ENCODE results near the gene SPAM1.

The SPAM1 gene

GRCh38 chr7:123924941-123925340 is at the start of gene SPAM1:
Gene SPAM1 (plus strand): TSS chr7:123925241. CDS start chr7:123953571, 28,330 bp downstream.
- no peak for TF ChIP-seq EP300 (IDR thresholded peaks at IDR 0.05; ENCODE audit: borderline replicate concordance)
- TF ChIP-seq USF1 (IDR thresholded peaks at IDR 0.05), result no peak
- TF ChIP-seq CREB1 (IDR thresholded peaks at IDR 0.05; ENCODE audit: low read depth), result no peak
- no peak for TF ChIP-seq CEBPB (IDR thresholded peaks at IDR 0.05)
- no peak for TF ChIP-seq MAX (IDR thresholded peaks at IDR 0.05)
- no peak for TF ChIP-seq FOXM1 (IDR thresholded peaks at IDR 0.05; ENCODE audit: borderline replicate concordance, low read depth)
- TF ChIP-seq EGR1 (IDR thresholded peaks at IDR 0.05), result no peak
- TF ChIP-seq TEAD4 (IDR thresholded peaks at IDR 0.05), result no peak
- TF ChIP-seq YY1 (IDR thresholded peaks at IDR 0.05; ENCODE audit: low read depth), result no peak
- no peak for TF ChIP-seq TCF12 (IDR thresholded peaks at IDR 0.05; ENCODE audit: low read depth)

GRCh38 chr7:123876557-123877256 is 48.3 kb upstream of the SPAM1 start:
- TF ChIP-seq EP300 (IDR thresholded peaks at IDR 0.05; ENCODE audit: borderline replicate concordance) (no peak), USF1 (IDR thresholded peaks at IDR 0.05) (no peak), TCF12 (IDR thresholded peaks at IDR 0.05; ENCODE audit: low read depth) (no peak), FOXM1 (IDR thresholded peaks at IDR 0.05; ENCODE audit: borderline replicate concordance, low read depth) (no peak), REST (IDR thresholded peaks at IDR 0.05; ENCODE audit: low read depth) (no peak), YY1 (IDR thresholded peaks at IDR 0.05; ENCODE audit: low read depth) (no peak), EGR1 (IDR thresholded peaks at IDR 0.05) (no peak), CEBPB (IDR thresholded peaks at IDR 0.05) (no peak)

- TF ChIP-seq EGR1 (IDR thresholded peaks at IDR 0.05) (no peak), TAF1 (IDR thresholded peaks at IDR 0.05; ENCODE audit: low read depth) (no peak), EP300 (IDR thresholded peaks at IDR 0.05; ENCODE audit: borderline replicate concordance) (no peak), YY1 (IDR thresholded peaks at IDR 0.05; ENCODE audit: low read depth) (no peak), REST (IDR thresholded peaks at IDR 0.05; ENCODE audit: low read depth) (no peak), NFIC (IDR thresholded peaks at IDR 0.05) (no peak), RAD21 (IDR thresholded peaks at IDR 0.05; ENCODE audit: low read depth) (no peak), TCF12 (IDR thresholded peaks at IDR 0.05; ENCODE audit: low read depth) (no peak), MAX (IDR thresholded peaks at IDR 0.05) (no peak), CREB1 (IDR thresholded peaks at IDR 0.05; ENCODE audit: low read depth) (no peak), ZBTB7A (IDR thresholded peaks at IDR 0.05; ENCODE audit: low read depth) (no peak), FOXM1 (IDR thresholded peaks at IDR 0.05; ENCODE audit: borderline replicate concordance, low read depth) (no peak), CEBPB (IDR thresholded peaks at IDR 0.05) (no peak)
These were observed 45.4 kb upstream of the SPAM1 start for GRCh38 chr7:123879628-123880027.

- TF ChIP-seq CREB1 (IDR thresholded peaks at IDR 0.05; ENCODE audit: low read depth) (no peak), NFIC (IDR thresholded peaks at IDR 0.05) (no peak), CEBPB (IDR thresholded peaks at IDR 0.05) (no peak), TEAD4 (IDR thresholded peaks at IDR 0.05) (no peak), TCF12 (IDR thresholded peaks at IDR 0.05; ENCODE audit: low read depth) (no peak), FOXM1 (IDR thresholded peaks at IDR 0.05; ENCODE audit: borderline replicate concordance, low read depth) (no peak)
These were observed 43.7 kb upstream of the SPAM1 start for GRCh38 chr7:123881300-123881699.

- TF ChIP-seq EGR1 (IDR thresholded peaks at IDR 0.05) (no peak), REST (IDR thresholded peaks at IDR 0.05; ENCODE audit: low read depth) (no peak), YY1 (IDR thresholded peaks at IDR 0.05; ENCODE audit: low read depth) (no peak), EP300 (IDR thresholded peaks at IDR 0.05; ENCODE audit: borderline replicate concordance) (no peak), CEBPB (IDR thresholded peaks at IDR 0.05) (no peak)
These were observed 41.9 kb upstream of the SPAM1 start for GRCh38 chr7:123883154-123883553.

Data from Ishikawa (cell line).